GM19193 (cell line): ENCODE results near the gene SMG7.
A peak's percentile ranks its signal among the peaks of the same experiment; 100 is the strongest.

Source experiments
- POLR2A ChIP-seq: IDR thresholded peaks from 4 replicates; pipeline ENCODE4 v1.6.1; 2011; ENCODE audit not compliant: insufficient read depth, insufficient read length; ENCODE audit errors: extremely low read depth

The SMG7 gene

GRCh38 chr1:183472488-183473216, at the start of gene SMG7:
Gene SMG7, plus strand, starts transcription at chr1:183472499. Its CDS starts 122 bp downstream, at chr1:183472621.
- peak; percentile 73 for TF ChIP-seq POLR2A

GRCh38 chr1:183423541-183423940, 48.8 kb upstream of the SMG7 start:
- TF ChIP-seq POLR2A, result no peak

- TF ChIP-seq POLR2A, result no peak
These were observed 47.6 kb upstream of the SMG7 start for GRCh38 chr1:183424691-183425090.

- no peak for TF ChIP-seq POLR2A
These were observed 40.3 kb upstream of the SMG7 start for GRCh38 chr1:183431840-183432547.

- no peak for TF ChIP-seq POLR2A
These were observed 39.8 kb upstream of the SMG7 start for GRCh38 chr1:183432548-183432875.

- TF ChIP-seq POLR2A, result no peak
These were observed 38.6 kb upstream of the SMG7 start for GRCh38 chr1:183433703-183434102.

- TF ChIP-seq POLR2A, result no peak
These were observed 36.8 kb upstream of the SMG7 start for GRCh38 chr1:183435497-183435896.

GRCh38 chr1:183438060-183438459, 34.2 kb upstream of the SMG7 start:
- no peak for TF ChIP-seq POLR2A

- TF ChIP-seq POLR2A, result no peak
These were observed 29.3 kb upstream of the SMG7 start for GRCh38 chr1:183443011-183443410.

GRCh38 chr1:183443466-183443865, 28.8 kb upstream of the SMG7 start:
- no peak for TF ChIP-seq POLR2A

- TF ChIP-seq POLR2A, result no peak
These were observed 28.1 kb upstream of the SMG7 start for GRCh38 chr1:183444243-183444642.

- TF ChIP-seq POLR2A, result no peak
These were observed 23.0 kb upstream of the SMG7 start for GRCh38 chr1:183449223-183449770.

- TF ChIP-seq POLR2A, result no peak
These were observed 22.2 kb upstream of the SMG7 start for GRCh38 chr1:183450093-183450492.

- no peak for TF ChIP-seq POLR2A
These were observed 17.9 kb upstream of the SMG7 start for GRCh38 chr1:183454377-183454776.

GRCh38 chr1:183456826-183457225, 15.5 kb upstream of the SMG7 start:
- no peak for TF ChIP-seq POLR2A

GRCh38 chr1:183457449-183457848, 14.8 kb upstream of the SMG7 start:
- no peak for TF ChIP-seq POLR2A

- TF ChIP-seq POLR2A, result no peak
These were observed 11.7 kb upstream of the SMG7 start for GRCh38 chr1:183460596-183460995.

GRCh38 chr1:183461350-183461749, 10.9 kb upstream of the SMG7 start:
- TF ChIP-seq POLR2A, result no peak
